Uterus (tissue), 2 donors: ENCODE data around the gene HSPB7.

Source experiments
- POLR2A ChIP-seq, 2 donors: fragments of 450-650 bp; IDR thresholded peaks; one replicate each; pipeline ENCODE4 v1.6.1; 2016; ENCODE audit warnings: antibody characterized with exemption in 2 of 2, mild to moderate bottlenecking in 1 of 2, moderate library complexity in 1 of 2
- TF ChIP-seq, protein P1 (sequence below), 4 experiments: fragments of 200-600 bp in 2 of 4; fragments of 450-650 bp in 2 of 4; sonication (generic) in 2 of 4; IDR thresholded peaks; one replicate each; pipeline ENCODE4 v1.5.1; 2016 to 2019; ENCODE audit warnings: antibody characterized with exemption in 4 of 4, mild to moderate bottlenecking in 2 of 4, moderate library complexity in 1 of 4

DNA sequence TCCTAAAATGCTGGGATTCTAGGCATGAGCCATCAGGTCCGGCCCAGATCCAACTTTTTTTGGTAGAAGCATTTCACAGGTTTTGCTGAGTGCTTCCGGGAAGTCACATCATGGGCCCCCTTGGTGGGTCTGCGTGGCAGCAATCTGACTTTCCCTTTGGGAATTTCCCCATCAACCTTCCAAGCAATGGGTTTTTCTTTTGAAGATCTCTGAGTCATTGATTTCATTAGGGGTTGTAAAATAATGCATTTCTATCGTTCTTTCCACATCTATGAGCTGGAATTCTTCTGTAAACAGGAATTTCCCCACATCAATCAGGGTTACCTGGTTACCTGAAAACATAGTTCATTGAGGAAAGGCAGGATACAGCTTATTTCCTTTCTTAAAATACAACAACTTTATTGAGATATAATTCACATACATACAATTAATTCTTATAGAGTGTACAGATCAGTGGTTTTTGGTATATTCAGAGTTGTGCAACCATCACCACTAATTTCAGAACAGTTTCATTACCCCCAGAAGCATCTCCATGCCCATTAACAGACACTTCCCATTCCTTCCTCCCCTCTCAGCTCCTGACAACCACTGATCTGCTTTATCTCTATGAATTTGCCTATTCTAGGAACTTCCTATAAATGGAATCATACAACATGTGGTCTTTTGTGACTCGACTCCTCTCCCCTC is 32.1 kb downstream of the HSPB7 start:
- TF ChIP-seq, protein P1, sequence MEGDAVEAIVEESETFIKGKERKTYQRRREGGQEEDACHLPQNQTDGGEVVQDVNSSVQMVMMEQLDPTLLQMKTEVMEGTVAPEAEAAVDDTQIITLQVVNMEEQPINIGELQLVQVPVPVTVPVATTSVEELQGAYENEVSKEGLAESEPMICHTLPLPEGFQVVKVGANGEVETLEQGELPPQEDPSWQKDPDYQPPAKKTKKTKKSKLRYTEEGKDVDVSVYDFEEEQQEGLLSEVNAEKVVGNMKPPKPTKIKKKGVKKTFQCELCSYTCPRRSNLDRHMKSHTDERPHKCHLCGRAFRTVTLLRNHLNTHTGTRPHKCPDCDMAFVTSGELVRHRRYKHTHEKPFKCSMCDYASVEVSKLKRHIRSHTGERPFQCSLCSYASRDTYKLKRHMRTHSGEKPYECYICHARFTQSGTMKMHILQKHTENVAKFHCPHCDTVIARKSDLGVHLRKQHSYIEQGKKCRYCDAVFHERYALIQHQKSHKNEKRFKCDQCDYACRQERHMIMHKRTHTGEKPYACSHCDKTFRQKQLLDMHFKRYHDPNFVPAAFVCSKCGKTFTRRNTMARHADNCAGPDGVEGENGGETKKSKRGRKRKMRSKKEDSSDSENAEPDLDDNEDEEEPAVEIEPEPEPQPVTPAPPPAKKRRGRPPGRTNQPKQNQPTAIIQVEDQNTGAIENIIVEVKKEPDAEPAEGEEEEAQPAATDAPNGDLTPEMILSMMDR (IDR thresholded peaks at IDR 0.05) = no peak
- TF ChIP-seq POLR2A (IDR thresholded peaks at IDR 0.05) = no peak
